ENCODE data around the gene DUS4L. TPM values are rescaled to one million over a fixed set of nuclear protein-coding genes. Genes with fewer than 3 reads are reported as not detected.
"Not testable (repeated sequence)": the region's sequence is repeated elsewhere in the genome, so short reads cannot be mapped to it uniquely, and the experiment has no call there.

Gene DUS4L
- 10.5 and 14.2 TPM in 2 replicates for total RNA-seq

GRCh38 chr7:107563775-107564552 lies at the start of gene DUS4L, which contains the start of gene COG5:
TSS of gene DUS4L (plus strand) at chr7:107563971. CDS start at chr7:107567071, 3,100 bp downstream.
TSS of gene COG5 (minus strand) at chr7:107563920. CDS start at chr7:107563896, 24 bp downstream.
- no peak for DNase-seq (ENCODE audit: low read depth)
- H3K4me3 ChIP-seq (ENCODE audit: low read depth, low read length), result peak within 1 kb of the TSS; percentile 76
- TF ChIP-seq CTCF (conservative IDR thresholded peaks at IDR 0.05; ENCODE audit: low read depth, low read length), result no peak

GRCh38 chr7:107526672-107527071 lies 37.1 kb upstream of the DUS4L start:
- H3K4me3 ChIP-seq (ENCODE audit: low read depth, low read length), result no peak overlapping the region
- no peak for DNase-seq (ENCODE audit: low read depth)
- no peak for TF ChIP-seq CTCF (conservative IDR thresholded peaks at IDR 0.05; ENCODE audit: low read depth, low read length)

- no peak for DNase-seq (ENCODE audit: low read depth)
- no peak for TF ChIP-seq CTCF (conservative IDR thresholded peaks at IDR 0.05; ENCODE audit: low read depth, low read length)
Observed at GRCh38 chr7:107527196-107527595, 36.6 kb upstream of the DUS4L start.

GRCh38 chr7:107528461-107528860 lies 35.3 kb upstream of the DUS4L start:
- no peak for TF ChIP-seq CTCF (conservative IDR thresholded peaks at IDR 0.05; ENCODE audit: low read depth, low read length)
- no peak overlapping the region for H3K4me3 ChIP-seq (ENCODE audit: low read depth, low read length)
- peak; percentile 20 for DNase-seq (ENCODE audit: low read depth)

More at GRCh38 chr7:107527196-107527595, 36.6 kb upstream of the DUS4L start:
- H3K4me3 ChIP-seq (ENCODE audit: low read depth, low read length), result no peak overlapping the region

- no peak for TF ChIP-seq CTCF (conservative IDR thresholded peaks at IDR 0.05; ENCODE audit: low read depth, low read length)
- no peak for DNase-seq (ENCODE audit: low read depth)
- H3K4me3 ChIP-seq (ENCODE audit: low read depth, low read length), result no peak overlapping the region
Observed at GRCh38 chr7:107530751-107531150, 33.0 kb upstream of the DUS4L start.

- TF ChIP-seq CTCF (conservative IDR thresholded peaks at IDR 0.05; ENCODE audit: low read depth, low read length), result no peak
- H3K4me3 ChIP-seq (ENCODE audit: low read depth, low read length), result no peak overlapping the region
Observed at GRCh38 chr7:107534139-107534538, 29.6 kb upstream of the DUS4L start.

GRCh38 chr7:107537228-107537627 lies 26.5 kb upstream of the DUS4L start:
- not testable (repeated sequence) for DNase-seq (ENCODE audit: low read depth); H3K4me3 ChIP-seq (ENCODE audit: low read depth, low read length)

More at GRCh38 chr7:107534139-107534538, 29.6 kb upstream of the DUS4L start:
- DNase-seq (ENCODE audit: low read depth), result no peak
